Activated CD8-positive, alpha-beta memory T cell treated with anti-CD3 and anti-CD28 coated beads for 4 hours (primary cell): ENCODE results near the gene CDC42BPB.
"Not testable (repeated sequence)": the region's sequence is repeated elsewhere in the genome, so short reads cannot be mapped to it uniquely, and the experiment has no call there.

ENCODE experiments used
- DNase-seq, 2 donors: peaks; one replicate each; pipeline ENCODE4 v3.0.0-alpha.2; 2020; ENCODE audit warnings: low read depth in 2 of 2

Gene CDC42BPB

GRCh38 chr14:103052407-103052806, 4.9 kb downstream of the CDC42BPB start:
- DNase-seq: no peak

GRCh38 chr14:103050935-103051334, 6.4 kb downstream of the CDC42BPB start:
- no peak for DNase-seq

- DNase-seq: not testable (repeated sequence)
Observed at GRCh38 chr14:103047453-103047852, 9.9 kb downstream of the CDC42BPB start.

- DNase-seq: no peak
Observed at GRCh38 chr14:103045371-103045869, 11.9 kb downstream of the CDC42BPB start.

GRCh38 chr14:103043257-103044015, 13.9 kb downstream of the CDC42BPB start:
- DNase-seq: no peak

- no peak for DNase-seq
Observed at GRCh38 chr14:103041464-103041863, 15.9 kb downstream of the CDC42BPB start.

- no peak for DNase-seq
Observed at GRCh38 chr14:103033681-103034096, 23.7 kb downstream of the CDC42BPB start.

GRCh38 chr14:103031956-103032355, 25.4 kb downstream of the CDC42BPB start:
- no peak for DNase-seq

GRCh38 chr14:103031566-103031911, 25.8 kb downstream of the CDC42BPB start:
- no peak for DNase-seq

GRCh38 chr14:103030741-103031565, 26.4 kb downstream of the CDC42BPB start:
- no peak for DNase-seq

GRCh38 chr14:103029936-103030335, 27.4 kb downstream of the CDC42BPB start:
- no peak for DNase-seq

- DNase-seq: no peak
Observed at GRCh38 chr14:103028772-103029171, 28.6 kb downstream of the CDC42BPB start.

- DNase-seq: no peak
Observed at GRCh38 chr14:103028161-103028767, 29.1 kb downstream of the CDC42BPB start.

- no peak for DNase-seq
Observed at GRCh38 chr14:103027451-103027850, 29.9 kb downstream of the CDC42BPB start.

- no peak for DNase-seq
Observed at GRCh38 chr14:103026988-103027387, 30.4 kb downstream of the CDC42BPB start.

GRCh38 chr14:103026196-103026595, 31.2 kb downstream of the CDC42BPB start:
- DNase-seq: not testable (repeated sequence)

- DNase-seq: no peak
Observed at GRCh38 chr14:103023881-103024473, 33.4 kb downstream of the CDC42BPB start.

GRCh38 chr14:103022685-103023044, 34.7 kb downstream of the CDC42BPB start:
- DNase-seq: no peak

GRCh38 chr14:103022002-103022684, 35.2 kb downstream of the CDC42BPB start:
- DNase-seq: no peak

GRCh38 chr14:103021684-103022001, 35.7 kb downstream of the CDC42BPB start:
- DNase-seq: no peak

- no peak for DNase-seq
Observed at GRCh38 chr14:103020271-103021170, 36.8 kb downstream of the CDC42BPB start.
